Activated CD8-positive, alpha-beta memory T cell treated with anti-CD3 and anti-CD28 coated beads, Interleukin-2, amount 10 ng/mL, durations not matched to agents 7 days and 5 days (primary cell): ENCODE measurements around the gene OPTN. TPM values are rescaled to one million over a fixed set of nuclear protein-coding genes. Genes with fewer than 3 reads are reported as not detected.
A peak's percentile ranks its signal among the peaks of the same experiment; 100 is the strongest.
"Not testable (repeated sequence)": the region's sequence is repeated elsewhere in the genome, so short reads cannot be mapped to it uniquely, and the experiment has no call there.

Experiments used
- ATAC-seq: fragments of 150-1000 bp; cut with Tn5 transposase; one replicate; pipeline ENCODE4 v1.10.0; 2021; ENCODE audit warnings: moderate library complexity
- CTCF ChIA-PET: fragments of 350-600 bp; sonication (Branson Sonifier 250); formaldehyde crosslinking; loops from one replicate; lab custom pipeline; 2021; ENCODE audit warnings: antibody characterized with exemption; lab: Charles Lee
- DNase-seq: peaks from one replicate; pipeline ENCODE4 v3.0.0-alpha.2; 2020
- H3K27ac Mint-ChIP-seq: one replicate; pipeline ENCODE4 v1.8.0; 2021; ENCODE audit warnings: mild to moderate bottlenecking, mixed read lengths
- H3K27me3 Mint-ChIP-seq: one replicate; pipeline ENCODE4 v1.8.0; 2021; ENCODE audit warnings: mixed read lengths
- H3K36me3 Mint-ChIP-seq: one replicate; pipeline ENCODE4 v1.8.0; 2021; ENCODE audit warnings: mild to moderate bottlenecking, mixed read lengths
- H3K4me1 Mint-ChIP-seq: one replicate; pipeline ENCODE4 v1.8.0; 2021; ENCODE audit warnings: mixed read lengths
- H3K4me3 Mint-ChIP-seq: one replicate; pipeline ENCODE4 v1.8.0; 2021; ENCODE audit warnings: mild to moderate bottlenecking, moderate library complexity, mixed read lengths
- H3K9me3 Mint-ChIP-seq: one replicate; pipeline ENCODE4 v1.8.0; 2022; ENCODE audit warnings: low read depth, mixed read lengths
- total RNA-seq, 2 experiments: library from RNA; stranded (reverse); gene quantifications; one replicate each; pipeline ENCODE4 v1.2.3, GENCODE V29; 2021

OPTN gene
- total RNA-seq, 2 experiments from 2014 or later, result 111 to 112 TPM

DNA sequence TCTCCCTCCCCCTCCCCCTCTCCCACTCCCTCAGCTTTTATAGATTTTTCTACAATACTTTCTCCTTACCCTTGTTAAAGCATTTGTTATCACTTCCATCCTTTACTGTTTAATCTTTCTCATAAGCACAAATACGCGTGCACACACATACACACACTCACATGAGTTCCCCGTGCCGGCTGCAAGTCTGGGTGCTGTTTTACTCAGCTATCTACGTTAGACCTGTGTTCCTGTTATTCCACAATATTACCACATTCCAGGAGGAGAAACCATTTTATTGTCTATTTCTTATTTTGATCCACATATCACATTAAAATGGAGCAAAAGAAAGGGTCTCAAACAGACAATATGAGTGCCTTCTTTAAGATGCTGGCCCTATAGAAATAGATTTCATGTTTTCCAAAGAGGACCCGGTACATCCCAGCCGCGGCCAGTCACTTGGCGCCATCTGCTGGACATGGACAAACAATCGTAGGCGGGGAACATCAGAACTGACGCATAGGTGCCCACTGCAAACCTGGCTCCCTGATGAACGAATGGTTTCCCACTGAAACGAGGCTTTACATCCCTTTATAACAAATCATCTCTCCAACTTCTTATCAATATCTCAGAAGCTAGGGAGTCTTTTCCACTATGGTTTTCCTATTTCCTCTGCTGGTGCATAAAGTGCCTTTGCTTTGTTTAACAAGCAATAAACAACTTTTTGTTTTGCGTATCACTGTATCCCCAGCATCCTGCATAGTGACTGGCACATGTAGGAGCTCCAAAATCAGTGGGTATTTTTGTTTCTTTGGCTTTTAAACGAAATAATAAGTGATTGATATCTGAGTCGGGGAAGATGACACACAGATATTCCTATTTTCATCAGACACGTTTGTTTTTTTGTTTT, 25.2 kb upstream of the OPTN start:
- Mint-ChIP-seq H3K27ac (no peak overlapping the region), H3K9me3 (peaks cover 9% of the 10 kb centered on the region), H3K4me3 (no peak overlapping the region), H3K36me3 (peaks cover 2% of the 10 kb centered on the region), H3K27me3 (peaks cover 21% of the 10 kb centered on the region), H3K4me1 (no peaks in the 10 kb centered on the region)
- CTCF ChIA-PET, result interaction anchor here (0.9 to 1.4 kb wide), 5 partner anchors 13 to 419 kb away, joined by 3 to 5 read pairs (median 4); no protein-coding TSS in a partner anchor
- DNase-seq, result peak; percentile 72
- peak; percentile 82 for ATAC-seq

GRCh38 chr10:13078912-13079775, 20.8 kb upstream of the OPTN start:
- Mint-ChIP-seq H3K27me3 (peaks cover 20% of the 10 kb centered on the region), H3K4me3 (no peak overlapping the region), H3K36me3 (peaks cover 2% of the 10 kb centered on the region), H3K4me1 (no peaks in the 10 kb centered on the region), H3K27ac (no peak overlapping the region), H3K9me3 (peaks cover 22% of the 10 kb centered on the region)
- no peak for DNase-seq
- ATAC-seq, result no peak
- CTCF ChIA-PET, result no interaction called here

DNA sequence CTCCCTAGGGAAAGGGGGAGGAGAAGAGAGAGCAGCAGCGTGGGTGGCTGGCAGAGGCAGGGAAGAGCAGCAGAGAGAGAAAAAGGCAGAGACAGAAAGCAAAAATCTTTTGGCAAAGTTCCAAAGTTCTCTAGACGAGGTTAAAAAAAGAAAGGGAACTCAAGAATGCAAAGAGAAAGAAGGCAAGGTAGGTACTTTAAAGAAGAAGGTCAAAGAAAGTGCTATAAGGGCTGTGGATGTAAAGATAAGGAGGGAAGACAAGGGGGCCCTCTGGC, 20.2 kb upstream of the OPTN start:
- CTCF ChIA-PET, result no interaction called here
- Mint-ChIP-seq H3K9me3 (peaks cover 26% of the 10 kb centered on the region), H3K36me3 (peaks cover 2% of the 10 kb centered on the region), H3K4me1 (no peaks in the 10 kb centered on the region), H3K27ac (no peak overlapping the region), H3K27me3 (peaks cover 18% of the 10 kb centered on the region), H3K4me3 (no peak overlapping the region)
- ATAC-seq (no peak), DNase-seq (no peak)

- CTCF ChIA-PET, result no interaction called here
- Mint-ChIP-seq H3K4me3 (no peak overlapping the region), H3K9me3 (peaks cover 26% of the 10 kb centered on the region), H3K36me3 (peaks cover 2% of the 10 kb centered on the region), H3K4me1 (no peaks in the 10 kb centered on the region), H3K27me3 (peaks cover 12% of the 10 kb centered on the region), H3K27ac (no peak overlapping the region)
- ATAC-seq, result no peak
- DNase-seq, result no peak
Observed at GRCh38 chr10:13080643-13081042, 19.3 kb upstream of the OPTN start.

DNA sequence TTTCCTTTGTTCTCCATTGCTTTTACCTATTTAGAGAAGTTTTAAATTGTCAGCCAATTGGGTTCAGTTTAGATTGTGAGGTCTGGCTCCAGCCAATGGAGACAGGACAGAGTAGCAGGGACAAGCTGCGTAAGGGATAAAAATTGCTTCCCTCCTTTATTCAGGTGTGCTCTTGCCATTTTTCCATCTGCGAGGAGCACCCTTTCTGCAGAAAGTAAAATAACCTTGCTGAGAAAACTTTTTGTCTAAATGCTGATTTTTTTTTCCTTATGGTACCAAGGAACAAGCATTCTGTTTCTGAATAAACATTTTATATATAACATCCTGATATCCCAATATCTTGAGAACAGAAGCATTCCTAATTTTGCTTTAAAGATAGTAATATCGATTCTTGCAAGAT, 16.3 kb upstream of the OPTN start:
- H3K27ac Mint-ChIP-seq, DNase-seq, H3K36me3 Mint-ChIP-seq, ATAC-seq, H3K4me1 Mint-ChIP-seq, H3K4me3 Mint-ChIP-seq, H3K27me3 Mint-ChIP-seq, CTCF ChIA-PET: not testable (repeated sequence)
- peaks cover 26% of the 10 kb centered on the region for H3K9me3 Mint-ChIP-seq

DNA sequence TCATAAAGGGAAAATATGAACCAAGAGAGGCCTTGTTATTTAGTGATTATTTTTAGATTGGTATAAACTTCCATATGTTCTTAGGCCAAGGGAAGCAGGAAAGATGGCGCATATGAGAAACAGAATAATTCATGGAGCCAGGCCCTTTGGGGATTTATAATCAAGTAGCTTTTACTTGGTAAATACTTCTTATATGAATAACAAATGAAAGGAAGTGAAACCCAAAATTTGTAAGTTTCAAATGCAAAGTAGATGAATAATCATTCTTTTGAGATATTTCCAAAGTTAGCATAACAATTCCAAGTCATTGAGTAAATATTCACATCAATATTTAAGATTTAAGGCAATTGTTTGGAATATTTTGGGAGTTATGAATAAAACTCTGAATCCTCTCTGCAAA, 13.9 kb upstream of the OPTN start:
- H3K27me3 Mint-ChIP-seq, result peaks cover 3% of the 10 kb centered on the region
- no peak for ATAC-seq
- peaks cover 13% of the 10 kb centered on the region for H3K9me3 Mint-ChIP-seq
- H3K27ac Mint-ChIP-seq, result no peak overlapping the region
- CTCF ChIA-PET, result no interaction called here
- peaks cover 5% of the 10 kb centered on the region for H3K4me1 Mint-ChIP-seq
- no peak overlapping the region for H3K4me3 Mint-ChIP-seq
- no peak for DNase-seq
- no peaks in the 10 kb centered on the region for H3K36me3 Mint-ChIP-seq

GRCh38 chr10:13087601-13087985, 12.4 kb upstream of the OPTN start:
- H3K36me3 Mint-ChIP-seq, result no peaks in the 10 kb centered on the region

GRCh38 chr10:13087986-13088618, 11.9 kb upstream of the OPTN start:
- CTCF ChIA-PET, result interaction anchor here (1.2 to 1.9 kb wide), 3 partner anchors 12 to 376 kb away, joined by 3 to 8 read pairs (median 4); partner anchors contain the start of gene OPTN
- no peak for DNase-seq
- peaks cover 9% of the 10 kb centered on the region for H3K9me3 Mint-ChIP-seq
- H3K4me1 Mint-ChIP-seq, result peaks cover 5% of the 10 kb centered on the region
- no peak overlapping the region for H3K4me3 Mint-ChIP-seq
- peak; percentile 45 for ATAC-seq
- no peak overlapping the region for H3K27ac Mint-ChIP-seq
- H3K27me3 Mint-ChIP-seq, result peaks cover 8% of the 10 kb centered on the region
- H3K36me3 Mint-ChIP-seq, result no peaks in the 10 kb centered on the region

More at GRCh38 chr10:13087601-13087985, 12.4 kb upstream of the OPTN start:
- CTCF ChIA-PET, result interaction anchor here (1.2 to 1.9 kb wide), 3 partner anchors 12 to 375 kb away, joined by 3 to 8 read pairs (median 4); partner anchors contain the start of gene OPTN
- peaks cover 8% of the 10 kb centered on the region for H3K27me3 Mint-ChIP-seq
- DNase-seq (no peak), ATAC-seq (no peak)
- no peak overlapping the region for H3K4me3 Mint-ChIP-seq
- H3K9me3 Mint-ChIP-seq, result peaks cover 10% of the 10 kb centered on the region
- H3K27ac Mint-ChIP-seq, result no peak overlapping the region
- peaks cover 5% of the 10 kb centered on the region for H3K4me1 Mint-ChIP-seq

DNA sequence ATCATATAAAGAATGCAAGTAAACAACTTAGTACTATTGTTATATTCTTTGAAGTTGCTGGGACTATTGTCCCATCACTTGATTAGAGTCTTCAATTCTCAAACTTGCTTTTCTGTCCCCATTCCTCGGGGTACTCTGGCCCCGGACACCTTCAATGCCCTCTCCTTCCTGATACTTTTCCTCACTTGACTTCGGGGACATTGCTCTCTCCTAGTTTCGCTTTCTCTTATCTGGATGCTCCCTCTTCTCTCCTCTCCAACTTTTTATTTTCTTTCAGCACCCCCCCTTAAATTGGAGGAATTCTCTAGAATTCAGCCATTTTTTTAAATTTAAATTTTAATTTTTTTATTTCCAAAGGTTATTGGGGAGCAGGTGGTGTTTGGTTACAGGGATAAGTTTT, 10.6 kb upstream of the OPTN start:
- no peak overlapping the region for H3K27ac Mint-ChIP-seq

DNA sequence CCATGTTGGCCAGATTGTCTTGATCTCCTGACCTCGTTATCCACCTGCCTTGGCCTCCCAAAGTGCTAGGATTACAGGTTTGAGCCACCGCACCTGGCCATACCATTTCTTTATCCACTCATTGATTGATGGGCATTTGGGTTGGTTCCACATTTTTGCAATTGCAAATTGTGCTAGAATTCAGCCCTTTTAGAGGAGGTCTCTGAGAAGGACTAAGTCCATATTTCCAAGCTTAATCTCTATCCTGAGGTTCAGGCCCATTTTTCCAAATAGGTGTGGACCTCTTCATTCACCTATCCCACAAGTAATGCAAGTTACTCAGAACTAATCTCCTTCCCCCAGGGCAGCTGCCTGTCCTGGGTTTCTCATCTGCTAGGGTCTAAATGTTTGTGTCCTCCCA, 9.7 kb upstream of the OPTN start:
- Mint-ChIP-seq H3K4me1 (peaks cover 5% of the 10 kb centered on the region), H3K27me3 (peaks cover 8% of the 10 kb centered on the region), H3K9me3 (peaks cover 2% of the 10 kb centered on the region), H3K4me3 (no peak overlapping the region), H3K36me3 (no peaks in the 10 kb centered on the region), H3K27ac (no peak overlapping the region)
- CTCF ChIA-PET, result no interaction called here
- no peak for ATAC-seq
- DNase-seq, result no peak

More for the DNA sequence above, 10.6 kb upstream of the OPTN start:
- H3K9me3 Mint-ChIP-seq, result peaks cover 5% of the 10 kb centered on the region
- no peak for ATAC-seq
- CTCF ChIA-PET, result interaction anchor here (1.8 to 1.9 kb wide), 2 partner anchors 10 to 15 kb away, joined by 4 to 8 read pairs; partner anchors contain the start of gene OPTN
- H3K36me3 Mint-ChIP-seq, result no peaks in the 10 kb centered on the region
- H3K27me3 Mint-ChIP-seq, result peaks cover 8% of the 10 kb centered on the region
- peaks cover 5% of the 10 kb centered on the region for H3K4me1 Mint-ChIP-seq
- no peak for DNase-seq
- no peak overlapping the region for H3K4me3 Mint-ChIP-seq

GRCh38 chr10:13091801-13092200, 8.2 kb upstream of the OPTN start:
- Mint-ChIP-seq H3K27ac (no peak overlapping the region), H3K4me3 (no peak overlapping the region), H3K36me3 (no peaks in the 10 kb centered on the region), H3K9me3 (peaks cover 2% of the 10 kb centered on the region), H3K4me1 (peaks cover 5% of the 10 kb centered on the region), H3K27me3 (peaks cover 8% of the 10 kb centered on the region)
- DNase-seq (no peak), ATAC-seq (no peak)
- CTCF ChIA-PET, result interaction anchor here (1.0 to 1.8 kb wide), 2 partner anchors 8 to 68 kb away, joined by 3 read pairs; partner anchors contain the start of gene OPTN

DNA sequence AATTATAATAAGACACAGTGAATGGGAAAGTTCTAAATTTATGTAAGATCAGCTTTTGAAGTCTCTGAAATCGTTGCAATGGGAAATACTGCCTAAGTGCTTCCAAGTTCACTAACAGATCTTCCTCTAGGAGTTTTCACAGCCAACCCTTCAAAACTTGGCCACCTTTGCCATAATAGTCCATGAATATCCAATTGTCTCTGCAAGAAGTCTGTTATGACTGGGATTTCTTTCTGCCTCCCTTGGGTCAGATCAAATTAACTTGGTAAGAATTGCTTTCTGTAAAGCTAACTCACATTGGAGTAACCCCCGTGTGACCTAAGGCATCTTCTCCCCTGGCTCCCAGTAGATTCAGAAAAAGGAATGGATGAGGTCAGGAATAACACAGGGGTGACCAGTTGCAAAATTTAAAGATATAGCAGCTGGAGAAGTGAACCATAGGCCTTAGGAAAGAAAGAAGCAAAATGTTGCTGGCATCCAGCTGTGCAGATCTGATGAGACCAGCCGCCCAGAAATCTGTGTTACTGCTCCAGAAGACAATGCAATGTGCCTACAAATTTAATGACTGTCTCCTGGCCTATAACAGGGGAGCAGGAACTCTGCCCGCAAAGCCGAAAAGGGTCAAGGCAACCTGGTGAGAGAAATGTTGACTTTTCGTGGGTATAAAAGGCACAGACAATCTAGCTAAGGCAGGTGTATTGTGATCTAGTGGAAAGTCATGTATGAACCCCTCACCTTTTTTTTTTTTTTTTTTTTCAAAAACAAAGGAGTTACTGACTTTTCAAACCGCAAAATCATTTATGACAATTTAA, 7.5 kb upstream of the OPTN start:
- ATAC-seq, result no peak
- DNase-seq, result no peak
- Mint-ChIP-seq H3K36me3 (no peaks in the 10 kb centered on the region), H3K27me3 (peaks cover 5% of the 10 kb centered on the region), H3K9me3 (peaks cover 2% of the 10 kb centered on the region), H3K4me3 (no peak overlapping the region), H3K4me1 (peaks cover 9% of the 10 kb centered on the region), H3K27ac (no peak overlapping the region)
- CTCF ChIA-PET, result interaction anchor here (1.8 kb wide), 1 partner anchor 68 kb away, joined by 3 read pairs; no protein-coding TSS in a partner anchor
